NCI-H2029 (cell line): Measurements from ENCODE around the gene RHOBTB1.
A peak's percentile ranks its signal among the peaks of the same experiment; 100 is the strongest.

Source experiments
- DNase-seq: peaks from one replicate; lab custom pipeline; 2025; lab: John Stamatoyannopoulos, UW

The RHOBTB1 gene

DNA sequence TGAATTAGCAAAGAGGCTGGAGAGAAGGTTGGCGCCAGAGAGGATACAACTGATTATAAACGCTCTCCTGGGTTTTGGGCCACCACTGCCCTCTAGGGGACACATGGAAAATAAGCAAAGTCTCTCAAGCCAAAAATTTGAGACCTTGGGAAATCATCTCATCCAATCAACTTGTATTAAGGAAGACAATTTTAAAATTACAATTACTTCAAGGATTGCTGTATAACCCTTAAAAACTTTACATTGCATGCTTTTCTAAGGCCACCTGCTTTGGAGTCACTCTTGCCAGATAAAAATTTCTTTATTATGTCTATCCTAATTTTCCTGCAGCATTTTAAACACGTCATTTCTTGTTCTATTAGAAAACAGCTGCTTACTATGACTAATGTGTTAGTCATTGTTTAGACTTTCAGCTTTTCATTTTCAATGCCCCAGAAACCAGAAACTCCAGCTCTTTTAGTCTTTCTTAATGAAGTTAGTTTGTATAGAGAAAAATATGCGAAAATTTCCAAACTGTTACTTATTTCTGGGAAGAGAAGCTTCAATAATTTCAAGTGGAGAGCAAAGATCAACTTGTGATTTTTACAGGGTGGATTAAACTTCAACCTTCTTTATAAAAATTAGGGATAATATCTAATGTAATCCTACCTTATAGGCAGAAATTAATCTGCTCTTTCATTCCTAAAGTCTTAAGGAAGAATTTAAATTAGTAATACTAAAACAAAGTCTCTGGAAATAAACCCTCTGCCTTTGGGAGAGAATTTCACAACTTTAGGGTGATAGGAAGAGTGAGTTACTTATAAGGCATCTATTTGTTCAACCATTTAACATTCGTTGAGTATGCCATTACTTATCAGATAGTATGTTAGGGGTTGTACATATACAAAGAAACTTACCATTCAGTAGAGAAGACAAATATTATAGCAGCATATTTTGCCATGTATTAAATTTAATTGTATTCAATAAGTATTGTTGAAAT is 20.6 kb upstream of the RHOBTB1 start:
- DNase-seq, result peak; percentile 16

DNA sequence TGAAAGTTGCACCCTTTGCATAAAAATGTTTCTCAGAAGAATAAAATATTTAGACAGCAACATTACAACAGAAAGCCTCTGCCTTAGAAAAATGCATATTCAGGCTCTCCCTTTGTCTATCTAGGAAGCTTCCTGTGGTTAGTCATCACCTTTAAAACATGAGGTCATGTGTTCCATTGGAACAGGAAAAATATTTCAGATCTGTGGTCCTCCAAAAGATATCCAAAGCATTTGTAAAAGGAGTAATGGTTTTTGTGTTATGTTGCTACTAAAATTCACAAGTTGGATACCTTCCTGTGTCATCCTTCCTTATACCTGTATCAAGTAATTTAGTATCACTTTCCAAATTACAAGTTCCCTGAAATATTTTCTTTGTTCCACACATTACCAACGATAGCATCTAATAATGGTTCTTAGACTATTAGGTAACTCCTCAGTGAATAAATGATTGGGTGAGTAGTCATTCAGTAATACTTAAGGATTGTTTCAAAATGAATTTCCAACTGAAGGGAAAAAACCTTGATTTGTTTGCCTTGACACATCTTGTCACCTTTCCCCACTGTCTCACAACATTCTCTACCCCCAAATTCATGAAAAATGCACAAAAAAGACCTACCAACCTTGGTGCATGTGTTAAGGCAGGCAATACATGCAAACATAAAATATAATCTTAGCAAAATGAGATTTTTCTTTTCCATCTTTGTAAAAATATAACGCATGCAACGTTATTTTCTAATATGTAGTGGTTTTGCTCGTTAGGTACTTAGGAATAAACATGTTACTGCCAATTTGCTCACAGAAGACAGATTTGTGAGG is 19.7 kb upstream of the RHOBTB1 start:
- no peak for DNase-seq

DNA sequence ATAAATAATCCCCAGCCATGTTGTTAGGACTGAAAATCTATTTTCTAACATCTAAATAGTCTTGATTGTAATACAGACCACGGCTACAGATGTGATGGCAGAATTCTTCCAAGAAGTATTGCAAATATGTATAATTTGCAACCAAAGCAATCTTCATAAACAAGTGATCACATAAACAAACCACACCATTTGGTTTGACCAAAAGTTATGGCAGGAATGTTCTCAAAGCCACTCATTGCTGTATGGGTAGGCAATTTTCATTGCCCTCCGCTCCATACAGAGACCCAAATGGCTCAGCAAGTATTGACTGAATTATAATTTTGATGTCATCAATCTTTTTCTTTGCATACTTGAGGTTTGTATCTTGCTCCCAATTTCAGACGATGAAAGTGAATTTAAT is 19.0 kb upstream of the RHOBTB1 start:
- DNase-seq, result no peak

DNA sequence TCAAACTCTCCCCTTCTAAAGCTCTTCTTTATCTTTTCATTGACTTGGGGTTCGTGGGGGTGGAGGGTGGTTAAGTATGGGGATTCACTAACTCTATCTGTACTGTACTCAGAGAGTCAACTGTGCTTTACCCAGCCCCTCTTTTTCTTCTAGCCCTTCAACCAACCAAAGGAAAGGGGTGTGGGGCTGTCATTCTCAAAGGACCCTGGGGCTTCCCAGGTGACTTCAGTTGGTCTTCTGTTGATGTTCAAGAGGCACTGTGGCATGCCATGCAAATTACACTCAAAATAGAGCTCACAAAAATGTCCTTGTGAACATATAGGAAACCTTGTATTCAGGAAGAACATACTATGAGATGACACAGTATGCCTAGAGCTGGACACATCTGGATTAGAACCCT is 16.9 kb upstream of the RHOBTB1 start:
- no peak for DNase-seq

DNA sequence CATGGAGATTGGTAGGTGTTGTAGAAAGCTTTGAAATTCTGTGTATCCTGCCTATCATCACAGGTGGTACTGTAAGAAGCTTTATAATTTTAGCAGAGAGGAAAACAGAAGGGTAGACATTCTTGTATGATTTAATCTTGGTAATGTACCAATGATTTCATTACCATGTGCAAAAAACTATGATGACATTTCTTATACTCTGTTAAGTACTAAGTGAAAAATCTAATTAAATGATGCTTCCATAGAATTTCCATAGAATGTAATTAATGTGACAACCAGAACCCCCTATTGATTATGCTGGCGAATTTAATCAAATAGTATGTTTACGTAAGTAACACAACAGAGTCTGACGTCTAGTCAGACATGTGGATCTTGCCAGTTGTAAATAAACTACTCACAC is 16.0 kb upstream of the RHOBTB1 start:
- no peak for DNase-seq

DNA sequence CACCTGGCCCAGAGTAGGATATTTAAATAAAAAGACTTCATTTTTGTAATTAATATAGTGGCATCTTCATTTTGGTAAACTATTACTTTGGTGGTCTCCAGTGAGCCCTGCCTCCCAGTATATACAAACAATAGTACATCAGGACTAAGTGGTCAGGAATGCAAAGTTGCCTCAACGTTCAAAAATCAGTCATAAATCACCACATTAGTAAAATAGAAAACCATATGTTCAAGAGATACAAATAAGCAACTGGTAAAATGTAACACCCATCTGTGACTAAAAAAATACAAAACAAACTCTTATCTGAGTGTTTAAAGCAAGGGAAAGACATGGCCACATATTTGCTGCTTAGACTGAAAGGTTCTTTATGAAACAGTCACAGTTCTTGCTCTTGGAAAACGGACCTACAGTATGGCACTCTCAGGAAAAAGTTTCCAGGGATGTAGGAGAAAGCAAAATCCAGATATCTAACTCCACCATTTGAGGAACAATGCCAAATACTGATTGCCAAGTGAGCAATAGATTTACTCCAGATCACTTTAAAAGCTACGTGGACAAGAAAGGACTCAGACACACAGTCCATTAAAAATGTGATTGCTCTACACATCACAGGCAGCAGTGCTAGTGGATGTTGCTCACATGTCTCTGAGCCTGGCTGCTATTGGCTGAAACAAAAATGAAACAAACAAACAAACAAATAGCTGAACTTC is 15.1 kb upstream of the RHOBTB1 start:
- DNase-seq, result no peak

DNA sequence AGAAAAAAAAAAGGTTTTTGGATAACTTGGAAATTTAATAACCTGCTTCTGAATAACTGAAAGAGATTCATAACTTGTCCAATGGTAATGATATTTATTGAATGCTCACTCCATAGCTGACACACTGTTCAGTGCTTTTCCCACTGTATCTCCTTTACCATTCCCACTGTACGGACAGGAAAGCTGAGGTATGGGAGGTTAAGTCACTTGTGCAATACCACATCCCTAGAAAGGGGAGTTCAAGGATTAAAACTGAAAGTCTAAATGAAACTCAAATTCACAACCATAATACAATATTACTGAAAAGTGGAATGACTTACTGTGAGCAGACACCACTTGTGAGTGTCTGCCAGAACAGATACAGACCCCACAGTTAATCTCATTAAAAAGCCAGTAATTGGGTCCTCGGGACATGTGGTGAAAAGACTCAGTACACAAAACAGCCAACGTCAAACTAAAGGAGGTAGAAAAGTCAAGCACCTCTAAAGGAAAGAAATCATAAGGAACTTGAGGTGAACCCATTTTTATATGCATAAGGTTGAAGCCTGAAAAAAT is 13.8 kb upstream of the RHOBTB1 start:
- DNase-seq, result no peak

DNA sequence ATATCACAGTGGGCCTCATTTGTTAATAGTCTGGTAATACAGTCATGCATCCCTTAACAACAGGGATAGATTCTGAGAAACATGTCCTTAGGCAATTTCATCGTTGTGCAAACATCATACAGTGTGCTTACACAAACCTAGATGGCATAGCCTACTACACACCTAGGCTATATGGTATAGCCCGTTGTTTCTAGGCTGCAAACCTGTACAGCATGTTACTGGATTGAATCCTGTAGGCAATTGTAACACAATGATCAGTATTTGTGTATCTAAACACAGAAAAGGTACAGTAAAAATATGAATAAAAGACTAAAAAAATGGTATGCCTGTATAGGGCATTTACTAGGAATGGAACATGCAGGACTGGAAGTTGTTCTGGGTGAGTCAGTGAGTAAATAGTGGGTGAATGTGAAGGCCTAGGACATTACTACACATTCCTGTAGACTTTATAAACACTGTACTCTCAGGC is 12.0 kb upstream of the RHOBTB1 start:
- no peak for DNase-seq

DNA sequence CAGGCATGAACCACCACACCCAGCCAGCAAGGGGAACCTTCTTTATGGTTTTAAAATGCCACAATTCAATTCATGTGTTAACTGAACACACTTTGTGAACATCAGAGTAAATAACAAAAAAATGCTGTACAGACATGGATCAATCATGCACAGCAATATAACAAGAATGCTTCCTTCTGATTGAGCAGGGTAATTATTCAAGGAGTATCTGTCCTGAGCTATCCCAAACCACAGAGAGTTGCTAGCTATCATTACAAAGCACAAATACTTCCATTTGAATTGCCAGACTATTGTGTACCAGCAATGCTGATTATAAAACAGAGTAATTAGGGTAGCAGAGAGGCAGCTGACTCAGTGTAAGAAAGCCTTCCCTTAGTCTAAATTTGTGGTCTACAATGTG is 11.3 kb upstream of the RHOBTB1 start:
- DNase-seq, result no peak

DNA sequence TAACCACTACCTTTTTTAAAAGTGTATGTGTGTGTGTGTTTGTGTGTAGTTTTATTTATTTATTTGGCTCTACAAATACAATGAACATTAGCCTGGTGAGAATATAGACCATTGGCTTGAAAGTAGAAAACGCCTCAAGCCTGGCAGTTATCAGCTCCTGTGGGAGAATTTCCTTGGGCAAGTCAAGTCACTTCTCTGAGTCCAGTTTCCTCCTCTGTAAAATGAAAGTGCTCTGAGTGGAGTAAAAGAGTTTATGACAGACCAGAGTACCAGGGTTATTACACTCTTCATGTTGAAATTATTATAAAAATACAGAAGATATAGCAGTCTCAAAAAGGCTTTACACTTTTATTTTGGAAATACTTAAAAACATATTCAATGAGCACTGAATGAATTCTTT is 10.1 kb upstream of the RHOBTB1 start:
- DNase-seq, result no peak

DNA sequence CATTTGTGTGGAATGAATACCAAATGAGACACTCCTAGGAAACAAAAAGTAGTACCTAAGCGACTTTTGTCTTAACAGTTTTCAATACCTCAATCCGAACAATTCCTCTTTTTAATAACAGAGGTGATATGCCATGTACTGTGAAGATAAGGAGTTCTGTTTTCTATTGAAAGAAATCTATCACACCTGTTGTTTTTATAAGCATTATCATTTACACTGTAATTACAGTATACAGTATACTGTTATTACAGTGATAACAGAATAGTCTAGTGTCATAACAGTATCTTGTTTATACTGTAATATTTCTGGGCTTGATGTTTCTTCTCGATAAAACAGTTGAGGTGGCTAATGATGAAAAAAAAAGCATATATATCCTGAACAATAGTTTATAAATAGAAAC is 9.4 kb upstream of the RHOBTB1 start:
- no peak for DNase-seq

DNA sequence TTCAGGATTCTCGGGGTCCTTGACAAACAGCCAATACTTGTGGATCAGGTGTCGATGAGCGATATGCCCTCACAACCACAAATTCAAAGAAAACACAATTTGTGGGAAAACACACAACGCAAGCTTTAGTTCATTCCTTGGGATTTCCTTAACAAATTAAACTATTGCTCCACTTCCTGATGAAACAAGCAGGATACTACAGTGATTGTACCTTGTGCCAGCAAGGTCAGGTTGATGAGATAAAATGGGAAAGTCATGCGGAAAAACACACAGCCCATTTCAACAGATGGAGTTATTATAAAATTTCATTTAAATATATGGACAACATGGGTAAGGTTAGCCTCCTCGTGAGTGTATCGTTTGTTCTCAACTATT is 8.8 kb upstream of the RHOBTB1 start:
- no peak for DNase-seq

DNA sequence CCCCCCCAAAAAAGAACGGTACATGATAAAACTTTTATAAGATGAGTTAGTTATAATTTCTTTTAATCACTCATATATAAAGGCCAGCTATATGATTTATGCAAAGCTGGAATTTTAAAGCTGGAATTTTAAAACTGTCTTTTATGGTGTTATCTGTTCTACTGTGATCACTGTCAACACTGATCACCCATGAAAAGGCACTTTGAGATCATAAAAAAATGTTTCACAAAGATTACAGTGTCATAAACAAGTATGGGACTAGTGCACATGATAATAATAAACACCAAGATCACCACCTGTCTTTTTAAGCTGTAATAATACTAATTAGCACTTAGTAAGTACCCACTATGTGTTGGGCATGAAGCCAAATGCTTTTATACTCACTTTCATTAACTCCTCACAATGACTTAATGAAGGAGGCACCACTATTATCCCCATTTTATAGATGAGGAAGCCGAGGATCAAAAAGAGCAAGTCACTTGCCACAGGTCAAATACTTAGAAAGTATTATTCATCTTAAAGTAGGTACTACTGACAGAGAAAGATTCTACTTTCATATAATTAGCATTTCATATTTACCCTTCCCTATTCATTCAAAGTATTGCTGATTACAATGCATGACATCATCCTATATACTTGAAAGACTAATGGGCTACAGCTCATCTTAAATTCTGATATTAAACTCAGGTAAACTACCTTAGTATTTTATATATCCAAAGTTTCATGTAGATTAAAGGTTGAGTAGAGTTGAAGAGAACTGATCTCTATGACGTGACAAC is 8.3 kb upstream of the RHOBTB1 start:
- DNase-seq, result no peak

DNA sequence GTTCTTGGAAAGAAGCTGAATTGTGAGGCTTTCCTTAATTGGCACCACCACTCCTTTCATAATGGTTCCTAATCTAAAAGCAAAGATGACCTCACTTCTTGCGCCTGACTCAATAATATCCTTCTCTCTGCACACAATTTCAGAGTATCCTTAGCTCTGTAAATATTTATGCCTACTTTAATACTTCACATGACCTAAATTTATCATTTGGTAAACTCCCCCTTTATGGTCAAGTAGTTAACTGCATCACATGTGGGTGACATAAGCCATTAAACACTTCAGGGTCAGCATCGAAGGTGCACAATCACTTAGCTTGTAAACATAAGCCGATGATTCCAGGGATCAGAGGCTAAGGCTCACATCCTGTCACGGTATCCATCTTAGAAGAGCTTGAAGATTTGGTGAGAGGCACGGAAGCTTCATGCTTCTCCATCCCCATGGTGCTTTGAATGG is 7.3 kb upstream of the RHOBTB1 start:
- peak; percentile 62 for DNase-seq

DNA sequence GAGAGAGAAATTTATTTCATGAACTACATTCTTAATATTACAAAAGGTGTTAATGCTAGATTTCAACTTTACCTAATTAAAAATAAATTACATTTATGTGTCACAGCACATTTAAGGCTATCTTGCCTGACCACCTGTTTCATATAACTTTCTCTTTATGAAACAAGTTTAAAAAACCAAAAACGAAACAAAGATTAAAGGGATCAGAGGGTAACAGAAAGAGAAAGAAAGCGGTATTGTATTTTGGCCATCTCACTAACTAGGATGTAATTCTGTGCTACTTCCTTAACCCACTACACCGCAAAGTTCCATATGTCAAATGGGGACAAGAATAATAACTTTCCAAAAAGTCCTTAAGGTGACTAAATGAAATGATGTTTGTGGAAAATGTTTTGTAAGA is 6.3 kb upstream of the RHOBTB1 start:
- no peak for DNase-seq

DNA sequence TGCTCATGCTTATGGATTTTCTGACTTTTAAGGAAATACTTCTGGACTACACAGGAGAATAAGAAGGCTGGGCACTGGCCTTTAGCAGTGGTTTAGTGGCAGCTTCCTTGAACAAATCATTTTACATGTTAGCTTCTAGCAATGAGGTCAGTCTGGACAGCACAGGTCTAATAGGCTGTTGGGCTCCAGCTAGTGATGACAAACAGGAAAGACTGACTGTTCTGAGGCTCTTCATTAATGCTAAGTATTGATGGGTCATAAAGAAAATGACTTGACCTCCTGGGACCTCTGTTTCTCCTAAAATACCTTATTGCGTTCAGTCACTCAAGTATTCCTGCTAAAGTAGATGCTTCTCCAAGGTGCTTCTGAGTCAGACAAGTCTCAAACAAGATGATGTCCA is 4.9 kb upstream of the RHOBTB1 start:
- no peak for DNase-seq

DNA sequence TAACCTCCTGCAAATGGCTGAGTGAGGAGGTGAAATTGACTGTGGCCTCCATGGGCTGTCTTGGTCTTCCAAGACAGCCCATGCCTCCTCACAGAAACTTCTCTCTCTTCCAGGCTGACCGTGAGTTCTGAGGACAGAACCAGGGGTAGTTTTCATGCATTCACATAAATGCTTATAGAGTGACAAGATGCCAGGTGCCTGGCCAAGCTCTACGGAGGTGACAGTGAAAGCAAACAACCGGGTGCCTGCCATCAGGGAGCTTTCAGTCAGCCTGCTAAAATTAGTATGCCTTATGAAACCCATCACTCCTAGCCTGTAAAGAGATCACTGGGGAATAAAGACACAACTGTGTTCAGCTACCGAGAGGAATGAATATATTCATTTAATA is 919 bp upstream of the RHOBTB1 start:
- no peak for DNase-seq

DNA sequence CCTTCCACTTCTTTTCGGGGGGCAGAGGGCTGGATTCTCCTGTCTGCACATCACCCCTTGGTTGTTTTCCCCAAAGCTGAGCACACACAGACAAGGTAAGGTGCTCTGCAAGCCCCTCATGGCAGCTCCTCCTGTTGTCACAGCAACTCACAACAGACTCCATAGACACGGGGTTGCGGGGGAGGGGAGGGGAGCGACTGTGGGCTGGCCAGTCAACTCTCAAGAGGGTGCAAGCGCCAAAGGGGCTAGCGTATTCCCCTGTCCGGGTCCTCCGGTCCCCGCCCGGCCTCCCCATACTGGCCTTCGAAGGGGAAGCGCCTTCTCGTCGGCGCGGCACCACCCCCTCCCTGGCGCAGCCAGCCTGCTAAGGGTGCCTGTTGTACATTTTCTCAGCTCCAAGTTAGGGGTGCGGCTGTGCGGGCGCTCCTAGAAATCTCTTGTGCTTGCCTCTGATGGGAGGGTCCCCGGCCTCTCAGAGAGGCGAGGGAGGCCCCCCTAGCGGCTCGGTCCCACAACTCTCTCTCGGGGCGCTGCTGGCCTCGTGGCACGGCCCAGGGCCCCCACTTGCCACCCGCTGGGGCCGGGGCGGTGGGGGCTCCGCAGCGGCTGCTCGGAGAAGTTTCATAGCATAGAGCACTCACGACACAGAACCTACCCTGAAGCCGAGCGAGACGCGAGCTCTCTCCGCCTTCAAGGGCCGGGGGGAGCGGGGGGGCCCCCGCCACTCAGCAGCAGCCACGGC is 498 bp downstream of the RHOBTB1 start:
- peak; percentile 4 for DNase-seq

DNA sequence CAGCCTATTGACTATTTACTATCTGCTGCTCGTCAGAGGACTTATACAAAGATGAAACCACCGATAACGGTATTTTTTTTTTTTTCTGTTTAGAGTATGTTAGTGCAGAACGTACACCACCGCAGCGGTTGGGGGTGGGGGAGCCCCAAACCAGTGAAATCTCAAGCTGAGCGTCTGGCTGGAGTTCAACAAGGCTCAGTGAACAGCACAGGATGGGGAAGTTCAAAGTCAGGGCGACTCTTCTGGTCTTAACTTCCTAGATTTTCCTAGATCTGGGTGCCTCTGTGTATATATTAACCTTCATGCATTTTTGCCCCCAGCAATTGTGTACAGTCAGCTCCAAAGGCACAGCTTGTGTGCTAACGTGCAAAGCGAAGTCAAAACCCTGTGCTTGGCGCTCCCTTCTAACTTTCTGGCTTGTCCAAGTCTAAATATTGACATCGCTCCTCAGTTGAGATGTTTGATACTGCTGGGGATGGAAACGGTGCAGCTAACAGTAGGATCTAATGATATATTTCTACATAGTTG is 1.1 kb downstream of the RHOBTB1 start:
- DNase-seq, result no peak

DNA sequence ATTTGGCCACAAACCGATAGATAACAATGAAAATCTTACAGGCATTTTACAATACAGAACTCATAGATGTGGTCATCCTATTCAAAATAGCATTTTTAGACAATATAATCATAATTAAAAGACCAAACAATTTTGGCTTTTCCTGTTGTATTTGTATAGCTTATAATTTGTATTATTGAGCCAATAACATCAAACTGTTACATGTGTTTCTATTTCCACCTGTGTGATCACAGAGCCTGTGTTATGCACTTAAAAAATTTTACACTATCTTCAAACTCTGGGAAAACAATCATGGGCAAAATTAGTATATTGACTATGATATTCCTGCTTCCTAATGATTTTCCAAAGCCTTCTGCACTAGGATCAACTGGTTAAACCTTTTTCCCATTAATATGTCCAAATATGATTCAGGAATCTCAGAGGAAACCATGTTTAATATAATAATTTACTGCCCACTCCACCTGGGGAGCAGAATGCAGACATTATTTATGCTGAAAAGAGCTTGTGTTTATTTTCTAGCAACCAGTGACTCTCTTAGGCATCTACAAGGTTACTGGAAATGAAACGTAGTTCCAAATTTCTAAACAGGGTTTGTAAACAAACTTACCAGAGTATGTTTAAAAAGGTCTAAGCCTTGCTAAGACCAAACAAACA is 1.7 kb downstream of the RHOBTB1 start:
- no peak for DNase-seq
